HUES6 (cell line): ENCODE results near the gene PTPRD.

Experiments used
- H3K27ac ChIP-seq: 2 replicates; pipeline ENCODE4 v1.7.0; 2013; ENCODE audit warnings: low read depth, mild to moderate bottlenecking, low read length, inconsistent platforms
- H3K27me3 ChIP-seq: 2 replicates; pipeline ENCODE4 v1.6.1; 2013; ENCODE audit warnings: low read length; ENCODE audit not compliant: control insufficient read depth, insufficient read depth
- H3K36me3 ChIP-seq: 2 replicates; pipeline ENCODE4 v1.6.1; 2013; ENCODE audit warnings: low read length; ENCODE audit not compliant: control insufficient read depth, insufficient read depth
- H3K4me1 ChIP-seq: 2 replicates; pipeline ENCODE4 v1.6.1; 2013; ENCODE audit warnings: low read length; ENCODE audit not compliant: control insufficient read depth, insufficient read depth
- H3K4me3 ChIP-seq: 2 replicates; pipeline ENCODE4 v1.5.1; 2013; ENCODE audit warnings: low read depth, low read length
- H3K9ac ChIP-seq: one replicate; pipeline ENCODE4 v1.6.1; 2013; ENCODE audit warnings: mild to moderate bottlenecking, low read length
- H3K9me3 ChIP-seq: 2 replicates; pipeline ENCODE4 v1.6.1; 2013; ENCODE audit warnings: low read depth, low read length; ENCODE audit not compliant: control insufficient read depth, insufficient read depth

The PTPRD gene

DNA sequence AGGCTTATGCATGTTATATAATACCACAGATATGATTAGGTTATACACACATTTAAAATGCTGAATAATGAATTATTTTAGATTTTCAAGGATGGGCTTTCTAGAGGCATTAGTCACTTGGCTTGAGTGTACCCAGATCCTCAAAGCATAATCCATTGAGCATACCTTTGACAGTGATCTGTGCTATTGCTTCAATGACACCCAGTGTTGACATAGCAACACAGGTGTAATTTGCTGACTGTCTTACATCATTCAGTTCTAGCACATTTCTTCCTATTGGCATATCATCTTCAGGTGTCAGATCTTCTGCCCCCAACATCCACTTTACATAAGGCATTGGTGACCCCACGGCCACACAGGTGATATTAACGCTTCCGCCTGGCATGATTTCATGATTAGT is 2091.7 kb downstream of the PTPRD start:
- Histone ChIP-seq H3K9me3 (no peaks in the 10 kb centered on the region), H3K9ac (no peak overlapping the region), H3K27me3 (no peaks in the 10 kb centered on the region), H3K36me3 (no peaks in the 10 kb centered on the region), H3K4me3 (no peak overlapping the region), H3K27ac (no peak overlapping the region), H3K4me1 (peaks cover 4% of the 10 kb centered on the region; the same call in 1 of the 2 replicates)

DNA sequence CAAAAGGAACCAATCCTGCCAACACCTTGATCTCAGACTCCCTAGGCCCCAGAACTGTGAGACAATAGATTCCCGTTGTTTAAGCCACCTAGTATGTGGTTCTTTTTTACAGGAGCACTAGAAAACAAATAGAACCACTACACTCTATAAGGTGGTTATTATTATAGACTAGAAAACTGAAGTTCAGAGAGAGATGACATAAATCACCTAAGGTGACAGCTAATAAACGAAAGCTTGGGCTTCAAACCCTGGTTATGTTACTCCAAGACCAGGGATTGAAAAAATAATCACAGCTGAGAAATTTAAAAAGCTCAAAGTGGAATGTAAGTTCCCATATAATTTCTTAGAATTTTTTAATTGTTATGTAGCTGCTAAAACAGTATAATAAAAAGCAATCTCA is 2097.1 kb downstream of the PTPRD start:
- Histone ChIP-seq H3K27ac (no peak overlapping the region), H3K4me1 (peaks cover 4% of the 10 kb centered on the region; the same call in 1 of the 2 replicates), H3K9ac (no peak overlapping the region), H3K9me3 (no peaks in the 10 kb centered on the region), H3K27me3 (no peaks in the 10 kb centered on the region), H3K36me3 (no peaks in the 10 kb centered on the region), H3K4me3 (no peak overlapping the region)

GRCh38 chr9:8514760-8515159 is 2098.0 kb downstream of the PTPRD start:
- H3K9ac ChIP-seq, result no peak overlapping the region
- no peaks in the 10 kb centered on the region for H3K9me3 ChIP-seq
- peaks cover 4% of the 10 kb centered on the region; the same call in 1 of the 2 replicates for H3K4me1 ChIP-seq
- H3K4me3 ChIP-seq, result no peak overlapping the region
- no peaks in the 10 kb centered on the region for H3K36me3 ChIP-seq
- H3K27ac ChIP-seq, result no peak overlapping the region
- H3K27me3 ChIP-seq, result no peaks in the 10 kb centered on the region

DNA sequence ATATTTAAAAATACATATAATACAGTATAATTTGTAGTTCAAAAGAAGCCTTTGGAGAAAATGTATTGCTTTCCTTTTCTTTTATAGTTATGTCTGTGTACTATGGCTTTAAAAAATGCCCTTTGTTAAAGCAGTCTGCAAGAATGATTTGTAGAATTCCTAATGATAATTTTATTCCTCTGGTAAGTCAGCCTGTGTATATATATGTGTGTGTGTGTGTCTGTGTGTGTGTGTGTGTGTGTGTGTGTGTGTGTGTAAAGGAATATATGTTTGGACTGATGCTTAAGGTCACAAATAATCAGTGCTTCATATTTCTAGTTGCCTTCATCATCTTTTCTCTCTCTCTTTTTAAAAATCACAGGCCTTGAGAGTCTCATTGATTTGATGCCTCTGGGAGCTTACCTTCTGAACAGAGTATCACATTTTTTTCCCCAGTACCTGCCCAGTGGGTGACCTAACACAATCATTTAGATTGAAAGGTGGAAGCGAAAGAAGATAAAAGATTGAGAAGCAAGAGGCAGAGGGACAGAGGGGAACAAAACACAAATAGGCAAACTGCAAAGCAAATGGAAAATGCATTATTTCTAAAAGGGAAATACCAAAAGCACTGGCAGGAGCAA is 2104.0 kb downstream of the PTPRD start:
- Histone ChIP-seq H3K4me3 (no peak overlapping the region), H3K9me3 (no peaks in the 10 kb centered on the region), H3K9ac (no peak overlapping the region), H3K4me1 (peaks cover 4% of the 10 kb centered on the region; the same call in 1 of the 2 replicates), H3K36me3 (no peaks in the 10 kb centered on the region), H3K27ac (no peak overlapping the region), H3K27me3 (no peaks in the 10 kb centered on the region)

DNA sequence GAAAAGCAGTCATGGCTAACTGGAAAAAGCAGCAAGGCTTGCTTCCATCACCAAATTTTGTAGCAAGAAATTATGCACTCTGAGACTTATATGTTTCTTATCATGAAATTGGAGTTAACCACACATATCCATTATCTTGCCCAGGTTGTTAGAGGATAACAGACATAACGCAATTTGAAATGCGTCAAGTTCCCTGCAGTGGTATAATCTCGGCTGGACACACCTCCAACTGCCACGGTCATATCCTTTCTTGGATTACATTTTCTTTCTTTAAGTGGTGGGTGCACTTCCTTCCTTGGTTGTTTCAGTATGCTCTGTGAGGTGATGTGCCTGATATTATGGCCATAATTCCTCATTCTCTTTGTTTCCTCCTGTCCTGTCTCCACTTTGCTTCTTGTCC is 2118.2 kb downstream of the PTPRD start:
- Histone ChIP-seq H3K27me3 (no peaks in the 10 kb centered on the region), H3K9me3 (no peaks in the 10 kb centered on the region), H3K9ac (no peak overlapping the region)

GRCh38 chr9:8492679-8493078 is 2120.1 kb downstream of the PTPRD start:
- H3K4me1 ChIP-seq, result no peaks in the 10 kb centered on the region
- no peaks in the 10 kb centered on the region for H3K36me3 ChIP-seq
- H3K9me3 ChIP-seq, result no peaks in the 10 kb centered on the region
- H3K9ac ChIP-seq, result no peak overlapping the region
- H3K4me3 ChIP-seq, result no peak overlapping the region
- H3K27me3 ChIP-seq, result no peaks in the 10 kb centered on the region
- no peak overlapping the region for H3K27ac ChIP-seq

More for the DNA sequence above, 2118.2 kb downstream of the PTPRD start:
- H3K36me3 ChIP-seq, result no peaks in the 10 kb centered on the region
- H3K27ac ChIP-seq, result no peak overlapping the region; the same call in 1 of the 2 replicates
- H3K4me3 ChIP-seq, result no peak overlapping the region
- no peaks in the 10 kb centered on the region for H3K4me1 ChIP-seq

- Histone ChIP-seq H3K9me3 (no peaks in the 10 kb centered on the region), H3K27ac (no peak overlapping the region), H3K36me3 (no peaks in the 10 kb centered on the region), H3K9ac (no peak overlapping the region), H3K4me1 (no peaks in the 10 kb centered on the region), H3K4me3 (no peak overlapping the region), H3K27me3 (no peaks in the 10 kb centered on the region)
Measured at GRCh38 chr9:8492024-8492423, 2120.8 kb downstream of the PTPRD start.

DNA sequence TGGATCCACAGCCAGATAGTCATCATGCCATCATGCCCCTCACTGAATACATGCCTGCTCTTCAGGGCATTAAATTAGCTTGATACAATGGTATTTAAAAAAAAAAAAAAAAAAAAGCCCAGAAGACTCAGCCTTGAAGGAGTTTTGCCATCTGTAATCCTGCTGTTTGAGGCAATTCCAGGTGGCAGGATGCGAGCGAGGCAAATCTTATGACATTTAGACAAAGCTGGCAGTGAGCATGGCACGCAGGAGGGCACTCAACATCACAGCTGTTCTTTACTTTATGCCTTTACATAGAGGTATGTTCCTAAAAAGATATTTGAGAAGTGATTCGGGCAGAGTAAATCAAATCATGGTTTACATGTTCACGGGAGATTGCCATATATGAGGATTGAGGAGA is 2121.2 kb downstream of the PTPRD start:
- H3K27me3 ChIP-seq, result no peaks in the 10 kb centered on the region

DNA sequence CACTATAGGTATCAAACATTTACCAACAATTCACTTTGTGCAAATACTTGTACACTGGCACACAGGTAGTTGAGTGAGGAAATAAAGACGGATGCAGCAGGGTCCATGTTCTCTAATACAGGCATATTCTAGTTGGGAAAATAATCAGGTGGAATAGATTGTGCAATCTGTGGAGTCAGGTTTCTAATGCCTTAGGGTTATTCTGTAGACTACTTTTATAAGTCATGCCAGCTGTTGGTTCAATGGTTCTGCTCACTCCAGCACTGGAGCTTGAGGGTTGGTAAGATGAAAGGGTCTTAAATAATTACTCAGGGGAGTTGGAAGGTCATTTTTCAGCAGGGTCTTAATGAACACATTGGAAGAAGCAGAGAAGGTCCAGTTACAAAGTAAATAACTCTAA is 2123.0 kb downstream of the PTPRD start:
- no peaks in the 10 kb centered on the region for H3K9me3 ChIP-seq
- no peak overlapping the region for H3K4me3 ChIP-seq
- no peaks in the 10 kb centered on the region for H3K27me3 ChIP-seq
- H3K9ac ChIP-seq, result no peak overlapping the region
- 0 out of 2 replicates have a peak, but pooled peaks cover 4% of the 10 kb centered on the region for H3K36me3 ChIP-seq
- H3K27ac ChIP-seq, result no peak overlapping the region
- H3K4me1 ChIP-seq, result no peaks in the 10 kb centered on the region

More for the DNA sequence above, 2121.2 kb downstream of the PTPRD start:
- Histone ChIP-seq H3K9me3 (no peaks in the 10 kb centered on the region), H3K36me3 (no peaks in the 10 kb centered on the region), H3K27ac (no peak overlapping the region), H3K4me1 (no peaks in the 10 kb centered on the region), H3K9ac (no peak overlapping the region), H3K4me3 (no peak overlapping the region)

GRCh38 chr9:8486095-8486494 is 2126.7 kb downstream of the PTPRD start:
- no peak overlapping the region for H3K4me3 ChIP-seq
- no peak overlapping the region for H3K27ac ChIP-seq
- H3K36me3 ChIP-seq, result peaks cover 4% of the 10 kb centered on the region; the same call in 1 of the 2 replicates
- H3K9ac ChIP-seq, result no peak overlapping the region
- H3K27me3 ChIP-seq, result no peaks in the 10 kb centered on the region
- H3K4me1 ChIP-seq, result no peaks in the 10 kb centered on the region
- H3K9me3 ChIP-seq, result no peaks in the 10 kb centered on the region

DNA sequence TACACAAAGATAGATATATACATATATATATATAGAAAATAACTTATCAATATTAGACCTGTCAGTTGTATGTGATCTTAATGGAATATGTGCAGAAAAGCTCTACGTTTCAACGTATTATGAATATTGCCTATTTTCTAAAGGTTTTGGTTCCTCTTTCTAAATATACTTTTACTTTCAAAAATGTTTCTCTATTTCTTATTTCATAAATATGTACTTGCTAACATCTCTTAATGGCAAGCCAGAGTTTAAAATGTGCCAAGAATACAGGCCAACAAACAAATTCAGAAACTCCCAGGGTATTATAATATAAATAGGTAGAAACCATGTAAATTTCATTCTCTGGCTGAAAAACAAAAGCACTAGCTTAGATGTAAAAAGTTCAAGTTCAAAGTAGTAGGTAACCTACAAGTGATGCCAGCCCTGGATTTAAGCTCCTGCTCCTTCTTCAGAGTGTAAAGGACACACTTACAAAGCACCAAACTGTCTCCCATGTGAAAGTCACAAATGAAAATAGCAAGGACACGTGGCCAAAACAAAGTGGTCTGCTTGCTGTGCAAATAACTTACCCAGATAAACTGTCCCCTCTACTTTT is 2128.1 kb downstream of the PTPRD start:
- no peaks in the 10 kb centered on the region for H3K9me3 ChIP-seq
- no peaks in the 10 kb centered on the region for H3K4me1 ChIP-seq
- peaks cover 4% of the 10 kb centered on the region; the same call in 1 of the 2 replicates for H3K36me3 ChIP-seq
- H3K4me3 ChIP-seq, result no peak overlapping the region
- H3K27me3 ChIP-seq, result no peaks in the 10 kb centered on the region
- no peak overlapping the region for H3K27ac ChIP-seq
- no peak overlapping the region for H3K9ac ChIP-seq
